Measurements from ENCODE around the gene MDK.

The MDK gene, protein sequence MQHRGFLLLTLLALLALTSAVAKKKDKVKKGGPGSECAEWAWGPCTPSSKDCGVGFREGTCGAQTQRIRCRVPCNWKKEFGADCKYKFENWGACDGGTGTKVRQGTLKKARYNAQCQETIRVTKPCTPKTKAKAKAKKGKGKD

DNA sequence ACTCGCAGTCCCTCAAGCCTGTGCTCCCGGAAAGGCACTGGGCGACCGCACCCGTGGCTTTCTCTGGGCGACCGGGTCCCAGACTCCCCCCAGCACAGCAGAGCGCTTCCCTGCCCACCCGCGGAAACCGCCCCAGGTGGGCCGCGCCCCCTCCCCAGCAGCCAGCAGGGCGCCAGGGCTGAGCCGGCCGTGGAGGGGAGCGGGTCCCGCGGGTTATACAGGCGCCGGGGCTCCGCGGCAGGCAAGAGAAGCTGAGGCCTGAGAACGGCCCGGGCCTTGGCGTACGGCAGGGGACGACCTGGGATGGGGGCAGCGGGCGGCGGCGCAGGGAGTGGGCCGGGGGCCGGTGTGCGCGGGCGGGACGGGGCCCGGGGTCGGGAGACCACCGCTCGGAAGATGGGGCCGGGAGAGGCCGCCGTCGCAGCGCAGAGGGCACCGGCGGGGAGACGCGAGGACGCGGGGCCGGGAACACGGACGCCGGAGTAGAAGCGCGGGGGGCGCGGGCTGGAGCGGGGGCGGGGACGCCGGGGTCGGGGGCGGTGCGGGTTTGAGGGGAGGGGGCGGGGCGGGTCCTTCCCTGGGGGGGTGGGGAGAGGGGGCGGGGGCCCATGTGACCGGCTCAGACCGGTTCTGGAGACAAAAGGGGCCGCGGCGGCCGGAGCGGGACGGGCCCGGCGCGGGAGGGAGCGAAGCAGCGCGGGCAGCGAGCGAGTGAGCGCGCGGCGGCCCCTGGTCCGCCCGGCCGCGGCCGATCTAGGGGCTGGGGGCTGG lies at the start of gene MDK:
Gene MDK, plus strand, starts transcription at position 622 of the 771 bp plus-strand sequence. CDS start 389 bp downstream, outside the sequence.
- in situ Hi-C loops (cut with MboI; ENCODE audit: low sequenced_read_pairs): no loop called here

DNA sequence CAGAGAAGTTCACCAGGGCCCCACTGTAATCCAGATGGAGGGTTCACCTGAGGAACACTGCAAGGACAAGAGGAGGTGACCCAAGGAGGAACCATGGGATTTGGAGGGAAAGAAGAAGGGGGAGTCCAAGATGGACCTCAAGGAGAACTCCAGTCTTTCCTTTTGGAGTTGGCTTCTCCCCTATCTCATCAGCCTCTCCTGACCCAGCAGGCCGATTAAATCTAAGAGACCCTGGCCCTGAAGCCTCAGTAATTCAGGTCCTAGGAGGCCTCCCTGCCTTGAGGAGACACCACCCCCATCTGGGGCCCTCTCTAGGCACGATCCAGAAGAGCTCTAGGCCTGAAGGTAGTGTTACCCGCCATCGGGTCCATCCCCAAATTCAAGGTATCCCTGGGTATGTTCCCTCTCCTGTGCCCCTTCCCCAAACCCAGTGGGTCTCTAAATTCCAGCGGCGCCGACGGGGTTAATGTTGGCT lies 49.3 kb upstream of the MDK start:
- in situ Hi-C loops (cut with MboI; ENCODE audit: low sequenced_read_pairs): no loop called here

DNA sequence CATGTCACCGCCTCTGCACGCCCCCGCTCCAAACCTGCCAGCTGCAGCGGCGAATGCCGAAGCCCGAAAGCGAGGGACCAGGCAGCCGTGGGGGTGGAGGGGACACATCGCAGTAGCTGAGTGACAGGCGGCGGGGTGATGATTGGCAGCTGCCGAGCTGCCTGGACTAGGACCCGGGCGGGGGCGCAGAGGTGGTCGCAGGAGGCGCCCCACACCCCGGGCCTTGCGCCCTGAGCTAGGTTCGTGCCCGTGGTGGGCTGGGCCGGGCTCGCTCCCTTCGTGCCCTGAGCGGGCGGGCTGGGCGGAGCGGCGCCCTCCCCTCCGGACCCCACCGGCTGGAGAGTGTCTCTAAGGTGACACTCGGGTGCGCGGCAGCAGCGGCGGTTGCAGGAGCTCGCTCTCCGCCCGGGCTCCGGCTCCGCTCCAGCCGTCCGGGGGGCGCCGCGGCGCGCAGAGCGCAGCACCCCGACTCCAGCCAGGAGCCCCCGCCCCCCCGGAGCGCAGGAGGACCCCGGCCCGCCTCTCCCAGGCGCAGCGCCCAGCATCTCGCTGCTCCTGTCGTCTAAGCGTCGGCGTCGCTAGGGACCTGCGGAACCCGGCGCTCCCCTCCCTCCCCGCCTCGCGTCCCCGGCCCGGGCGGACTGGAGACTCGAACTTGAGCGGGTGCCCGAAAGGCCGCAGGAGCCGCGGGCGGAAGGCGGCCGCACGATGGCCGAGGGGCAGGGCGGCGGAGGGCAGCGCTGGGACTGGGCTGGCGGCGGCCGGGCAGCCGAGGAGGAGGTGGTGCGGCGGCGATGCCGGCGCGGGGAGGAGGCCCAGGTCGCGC lies 48.7 kb upstream of the MDK start:
- in situ Hi-C loops (cut with MboI; ENCODE audit: low sequenced_read_pairs): no loop called here

DNA sequence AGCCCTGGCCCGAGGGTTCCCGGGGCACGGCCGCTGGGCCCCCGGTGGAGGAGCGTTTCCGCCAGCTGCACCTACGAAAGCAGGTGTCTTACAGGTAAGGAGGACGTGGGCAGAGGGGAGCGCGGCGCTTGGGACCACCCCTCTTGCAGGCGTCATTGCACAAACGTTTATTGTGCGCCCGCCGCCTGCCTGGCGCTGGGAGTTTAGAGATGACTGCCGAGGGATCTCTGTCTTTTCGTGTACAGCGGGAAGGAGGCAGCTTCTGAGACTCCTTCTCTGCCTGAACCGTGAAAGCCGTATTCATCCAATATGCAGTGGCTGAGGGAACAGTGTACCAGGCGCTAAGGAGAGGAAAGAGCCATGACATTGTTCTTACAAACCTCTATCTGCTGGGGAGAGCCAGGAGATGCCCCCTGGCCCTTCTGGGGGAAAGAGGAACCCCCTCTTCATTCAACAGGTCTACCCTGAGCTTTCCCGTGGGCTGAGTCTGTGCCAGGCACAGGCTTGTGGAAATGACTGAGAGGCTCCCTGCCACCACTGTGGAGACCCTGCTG lies 48.0 kb upstream of the MDK start:
- in situ Hi-C loops (cut with MboI; ENCODE audit: low sequenced_read_pairs): no loop called here

DNA sequence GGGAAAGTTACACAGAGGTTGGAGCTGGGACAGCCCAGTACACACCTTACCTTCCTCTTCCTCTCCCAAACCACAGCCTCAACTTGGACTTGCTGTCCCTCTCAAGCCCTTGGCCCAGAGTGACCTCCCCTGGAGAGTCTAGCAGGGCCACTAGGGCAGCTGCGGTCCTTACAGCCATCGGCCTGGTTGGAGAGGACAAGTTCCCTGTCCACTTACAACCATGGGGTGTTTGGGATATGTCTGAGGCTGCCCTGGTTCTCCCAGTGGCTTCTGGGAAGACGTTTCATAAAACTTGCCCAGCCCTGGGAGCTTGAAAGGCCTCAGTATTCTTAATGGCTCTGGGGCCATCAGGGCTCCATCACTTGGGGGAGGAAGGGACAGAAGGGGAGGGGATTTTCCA lies 47.3 kb upstream of the MDK start:
- in situ Hi-C loops (cut with MboI; ENCODE audit: low sequenced_read_pairs): no loop called here

DNA sequence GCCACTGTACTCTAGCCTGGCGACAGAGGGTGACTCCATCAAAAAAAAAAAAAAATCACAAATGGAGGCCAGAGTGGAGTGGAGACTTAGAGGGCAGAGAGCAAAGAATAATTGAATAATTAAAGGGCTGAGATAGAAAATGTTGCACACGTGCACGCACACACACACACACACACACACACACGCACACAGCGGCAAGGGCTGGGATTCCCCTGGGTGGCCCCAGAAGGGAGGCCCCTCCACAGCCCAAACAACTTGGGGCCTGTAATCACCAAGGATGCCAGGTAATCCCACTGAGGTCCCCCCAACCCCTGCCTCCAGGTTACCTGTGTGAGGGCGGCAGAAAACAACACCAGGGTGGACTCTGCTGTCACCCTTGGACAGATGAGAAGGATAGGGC lies 46.2 kb upstream of the MDK start:
- in situ Hi-C loops (cut with MboI; ENCODE audit: low sequenced_read_pairs): no loop called here

DNA sequence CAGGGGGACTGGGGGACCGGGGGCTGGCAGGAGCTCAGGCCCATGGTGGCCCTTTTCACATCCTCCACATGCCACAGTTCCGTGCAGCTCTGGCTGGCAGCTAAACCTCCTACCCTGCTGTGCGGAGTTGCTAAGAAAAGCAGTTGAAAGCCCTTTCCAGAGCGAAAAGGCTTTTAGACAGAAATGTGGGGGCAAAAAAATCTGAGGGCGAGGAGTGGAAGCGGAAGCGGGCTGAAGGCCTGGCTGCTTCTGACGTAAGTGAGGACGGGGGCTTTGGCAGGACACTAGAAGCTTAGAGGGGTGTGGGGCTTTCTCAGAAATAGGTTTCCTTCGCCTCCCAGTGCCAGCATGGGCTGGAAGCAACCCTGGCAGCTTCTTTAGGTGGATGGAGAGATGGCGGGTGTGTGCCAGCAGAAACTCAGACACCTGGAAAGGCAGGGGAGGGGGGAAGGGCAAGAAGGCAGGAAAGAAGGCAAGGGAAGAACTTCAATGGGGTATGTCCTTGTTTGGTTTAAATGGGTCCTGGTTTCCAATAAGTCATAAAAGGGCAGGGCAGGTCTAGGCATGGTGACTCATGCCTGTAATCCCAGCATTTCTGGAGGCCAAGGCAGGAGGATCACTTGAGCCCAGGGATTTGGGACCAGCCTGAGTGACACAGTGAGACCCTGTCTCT lies 45.4 kb upstream of the MDK start:
- in situ Hi-C loops (cut with MboI; ENCODE audit: low sequenced_read_pairs): no loop called here

DNA sequence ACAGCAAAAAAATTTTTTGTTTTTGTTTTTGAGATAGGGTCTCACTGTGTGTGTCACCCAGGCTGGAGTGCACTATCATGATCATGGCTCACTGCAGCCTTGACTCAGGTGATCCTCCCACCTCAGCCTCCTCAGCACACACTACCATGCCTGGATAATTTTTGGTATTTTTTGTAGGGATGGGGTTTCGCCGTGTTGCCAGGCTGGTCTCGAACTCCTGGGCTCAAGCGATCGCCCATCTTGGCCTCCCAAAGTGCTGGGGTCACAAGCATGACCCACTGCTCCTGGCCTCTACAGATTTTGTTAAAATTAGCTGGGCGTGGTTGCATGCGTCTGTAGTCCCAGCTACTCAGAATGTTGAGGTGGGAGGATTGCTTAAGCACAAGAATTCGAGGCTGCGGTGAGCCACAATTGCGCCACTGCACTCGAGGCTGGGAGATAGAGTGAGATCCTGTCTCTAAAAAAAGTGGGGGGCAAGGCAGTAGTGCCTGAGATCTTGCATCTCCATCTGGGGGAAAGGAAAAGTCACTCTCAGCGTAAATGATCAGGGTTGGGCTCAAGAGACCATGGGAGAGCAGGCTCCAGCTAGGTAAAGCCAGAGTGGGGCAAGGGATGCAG lies 44.8 kb upstream of the MDK start:
- in situ Hi-C loops (cut with MboI; ENCODE audit: low sequenced_read_pairs): no loop called here

DNA sequence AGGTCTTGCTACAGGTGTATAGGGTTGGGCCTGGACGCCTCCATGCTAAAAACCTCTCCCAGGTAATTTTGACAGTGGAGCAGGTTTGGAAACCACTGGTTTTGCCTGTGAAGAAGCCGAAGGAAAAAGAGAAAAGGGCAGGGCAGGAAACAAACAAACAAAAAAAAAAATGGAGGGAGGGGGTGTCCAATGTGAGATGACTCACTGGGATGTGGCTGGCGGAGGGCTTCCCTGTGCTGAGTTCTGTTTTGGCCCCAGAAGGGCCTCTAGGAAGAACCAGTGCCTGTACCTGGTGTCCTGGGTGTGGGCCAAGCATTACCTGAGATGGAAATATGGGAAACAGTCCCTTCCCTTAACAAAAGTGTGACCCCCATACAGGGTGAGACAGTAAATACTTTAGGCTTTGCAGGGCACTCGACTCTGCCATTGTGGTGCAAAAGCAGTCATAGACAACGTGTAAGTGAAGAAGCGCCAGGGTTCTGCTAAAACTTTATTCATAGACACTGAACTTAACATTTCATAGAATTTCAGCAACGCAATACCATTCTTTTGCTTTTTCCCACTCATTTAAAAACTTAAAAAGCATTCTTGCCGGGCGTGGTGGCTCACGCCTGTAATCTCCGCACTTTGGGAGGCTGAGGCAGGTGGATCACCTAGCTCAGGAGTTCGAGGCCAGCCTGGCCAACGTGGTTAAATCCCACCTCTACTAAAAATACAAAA lies 43.7 kb upstream of the MDK start:
- in situ Hi-C loops (cut with MboI; ENCODE audit: low sequenced_read_pairs): no loop called here

DNA sequence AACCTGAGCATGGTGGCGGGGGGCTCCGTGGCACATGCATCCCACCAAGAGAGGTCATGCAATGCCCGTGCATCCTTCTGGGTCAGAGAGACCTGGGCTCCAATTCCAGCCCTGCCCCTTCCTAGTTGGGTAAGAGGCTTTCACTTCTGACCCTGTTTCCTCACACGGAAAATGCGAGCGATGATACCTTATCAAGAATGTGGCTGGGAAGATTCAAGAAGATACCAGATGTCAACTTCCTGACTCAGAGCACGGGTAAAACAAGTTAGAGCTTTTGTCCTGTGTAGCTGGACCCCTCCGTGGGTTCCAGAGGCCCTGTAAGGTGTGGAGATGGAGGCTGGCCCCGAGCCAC lies 42.9 kb upstream of the MDK start:
- in situ Hi-C loops (cut with MboI; ENCODE audit: low sequenced_read_pairs): no loop called here

DNA sequence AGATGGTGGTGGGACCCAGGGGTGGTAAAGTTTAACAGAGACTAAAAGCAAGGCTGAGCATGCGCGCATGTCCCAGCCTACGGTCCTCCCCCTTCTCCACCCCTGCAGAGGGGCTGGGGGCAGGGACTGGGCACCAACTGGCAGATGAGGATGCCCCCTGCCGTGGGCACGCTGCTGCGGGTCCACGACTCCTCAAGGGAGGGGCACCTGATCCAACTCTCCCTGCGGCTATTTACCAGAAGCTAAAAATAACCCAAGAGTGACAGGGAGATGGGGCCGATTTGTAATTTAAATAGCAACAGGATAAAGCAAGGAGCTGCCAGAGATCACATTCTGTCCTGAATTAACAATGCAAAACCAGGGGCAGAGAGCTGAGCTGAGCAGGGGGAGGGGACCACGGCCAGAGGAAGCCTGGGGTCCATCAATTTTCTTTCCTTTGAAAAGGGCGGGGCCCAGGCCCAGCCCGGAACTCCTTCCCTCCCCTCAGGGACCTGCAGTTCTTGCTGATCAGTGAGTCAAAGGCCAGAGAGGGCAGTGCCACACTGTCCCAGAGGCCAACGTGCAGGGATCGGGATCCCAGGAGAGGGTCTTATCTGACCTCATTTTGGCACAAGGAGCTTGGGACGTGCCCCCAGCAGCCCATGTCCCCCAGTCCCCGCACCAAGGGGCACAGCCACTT lies 42.3 kb upstream of the MDK start:
- in situ Hi-C loops (cut with MboI; ENCODE audit: low sequenced_read_pairs): no loop called here

DNA sequence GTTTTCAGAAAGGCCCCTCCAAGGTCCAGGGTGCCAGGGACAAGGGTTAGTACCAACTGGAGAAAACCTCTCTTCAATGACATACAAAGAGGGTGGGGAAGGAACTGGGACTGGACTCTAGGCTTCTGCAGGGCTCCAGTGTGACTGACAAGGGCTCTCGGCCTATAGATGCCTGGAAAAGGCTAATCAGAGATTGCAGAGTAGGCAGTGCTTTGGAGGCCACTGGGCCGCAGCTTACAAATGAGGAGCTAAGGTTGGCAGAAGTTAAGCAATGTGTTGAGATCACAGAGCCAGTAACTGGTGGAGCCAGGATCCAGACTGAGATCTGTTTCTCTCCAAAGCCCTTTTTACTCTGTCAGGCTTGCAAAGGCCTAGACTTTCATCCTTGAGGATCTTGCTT lies 41.7 kb upstream of the MDK start:
- in situ Hi-C loops (cut with MboI; ENCODE audit: low sequenced_read_pairs): no loop called here

DNA sequence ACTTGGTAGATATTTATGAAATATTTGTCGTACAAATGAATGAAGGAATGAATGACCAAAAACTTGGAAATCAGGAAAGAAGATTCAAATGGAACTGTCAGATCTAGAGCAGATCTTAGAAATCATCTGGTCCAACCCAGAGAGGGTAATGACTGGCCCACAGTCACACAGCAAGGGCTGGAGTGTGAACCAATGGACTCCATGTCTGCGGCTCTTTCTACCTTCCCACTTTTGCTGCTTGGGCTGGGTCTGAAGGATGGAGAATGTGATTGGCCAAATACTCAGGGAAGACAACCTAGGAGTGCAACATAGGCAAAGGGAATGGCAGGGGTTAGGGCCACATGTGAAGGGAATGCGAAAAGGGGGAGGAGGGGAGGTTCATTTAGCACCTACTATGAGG lies 40.0 kb upstream of the MDK start:
- in situ Hi-C loops (cut with MboI; ENCODE audit: low sequenced_read_pairs): no loop called here

DNA sequence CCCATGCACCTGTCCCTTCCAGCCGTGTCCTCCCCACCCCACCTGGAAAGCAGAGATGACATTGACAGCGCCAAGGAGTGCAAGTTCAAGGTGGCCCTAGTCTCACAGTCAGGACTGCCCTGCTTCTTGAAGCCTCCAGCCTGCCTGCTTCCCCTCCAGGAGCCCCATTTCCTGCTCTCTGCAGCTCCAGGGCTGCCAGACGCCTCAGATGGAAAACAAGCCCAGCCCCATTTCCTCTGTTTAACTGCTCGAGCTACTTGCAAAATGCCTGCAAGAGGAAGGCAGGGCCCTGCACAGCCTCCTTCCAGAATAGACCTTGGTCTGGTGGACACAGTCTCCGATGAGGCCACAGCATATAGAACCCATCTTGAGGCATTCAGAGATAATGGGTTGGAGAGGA lies 39.2 kb upstream of the MDK start:
- in situ Hi-C loops (cut with MboI; ENCODE audit: low sequenced_read_pairs): no loop called here

DNA sequence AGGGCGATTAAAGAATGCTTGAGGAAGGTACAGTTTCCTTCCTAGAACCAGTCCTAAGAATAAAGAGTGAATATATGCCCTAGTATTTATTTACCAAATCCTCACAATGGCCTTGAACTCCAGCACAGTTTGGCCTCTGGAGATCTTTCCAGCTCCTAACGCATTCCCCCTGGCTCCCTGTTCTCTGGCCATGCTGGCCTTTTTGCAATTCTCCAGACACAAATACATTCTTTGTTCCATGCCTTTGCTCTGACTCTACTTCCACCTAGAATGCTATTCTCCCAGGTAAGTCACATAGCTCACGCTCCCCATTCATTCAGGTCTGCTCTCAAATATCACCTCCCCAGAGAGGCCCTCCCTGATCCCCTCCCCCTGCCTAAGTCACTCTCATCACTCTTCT lies 37.9 kb upstream of the MDK start:
- in situ Hi-C loops (cut with MboI; ENCODE audit: low sequenced_read_pairs): no loop called here

DNA sequence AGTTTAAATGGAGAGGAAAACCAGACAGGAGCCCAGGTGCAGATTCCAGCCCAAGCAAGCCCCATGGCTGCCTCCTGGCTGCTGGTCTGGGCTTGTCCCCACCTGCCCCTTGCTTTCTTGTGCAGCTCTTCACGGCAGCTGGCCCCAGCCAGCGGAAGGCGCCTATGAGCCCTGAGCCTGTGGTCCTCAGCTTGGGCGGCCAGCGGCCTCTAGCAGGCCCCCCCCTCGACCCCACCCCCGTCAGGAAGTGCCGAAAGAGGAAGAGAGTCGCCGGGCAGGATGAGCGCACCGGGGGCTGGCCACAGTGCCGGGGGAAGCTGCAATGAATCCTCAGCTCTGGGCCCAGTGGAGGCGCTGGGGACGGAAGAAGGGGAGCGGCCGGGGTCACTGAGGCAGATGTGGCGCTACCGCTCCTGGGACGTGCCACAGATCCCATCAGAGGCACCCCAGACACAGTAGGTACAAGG lies 36.3 kb upstream of the MDK start:
- in situ Hi-C loops (cut with MboI; ENCODE audit: low sequenced_read_pairs): no loop called here

DNA sequence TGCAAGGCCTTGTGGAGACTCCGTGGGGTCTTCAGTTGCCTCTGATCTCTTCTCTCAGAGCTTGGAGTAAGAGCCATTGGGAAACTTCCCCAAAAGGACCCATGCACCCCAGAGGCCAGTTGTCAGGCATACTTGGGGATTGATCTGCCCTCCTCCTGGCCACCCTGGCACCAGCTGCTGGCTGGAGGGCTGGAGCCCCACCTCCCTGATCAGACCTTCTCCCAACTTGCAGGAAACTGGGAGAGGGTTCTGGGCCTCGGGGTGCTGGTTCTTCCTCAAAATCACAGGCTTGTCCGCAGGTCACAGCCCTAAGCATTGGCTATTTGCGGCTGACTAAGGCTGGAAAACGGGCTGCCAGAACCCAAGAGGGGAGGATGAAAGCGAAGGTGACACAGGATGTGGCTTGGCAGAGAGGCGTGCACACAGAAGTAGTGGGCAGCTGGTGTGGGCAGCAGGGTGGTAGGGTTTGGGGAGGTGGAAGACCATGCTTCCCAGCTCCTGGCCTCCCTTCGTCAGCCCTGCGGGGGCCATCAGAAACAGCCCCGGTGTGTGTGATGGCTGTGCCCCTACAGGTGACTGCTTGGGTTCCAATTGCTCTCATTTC lies 35.5 kb upstream of the MDK start:
- in situ Hi-C loops (cut with MboI; ENCODE audit: low sequenced_read_pairs): no loop called here

DNA sequence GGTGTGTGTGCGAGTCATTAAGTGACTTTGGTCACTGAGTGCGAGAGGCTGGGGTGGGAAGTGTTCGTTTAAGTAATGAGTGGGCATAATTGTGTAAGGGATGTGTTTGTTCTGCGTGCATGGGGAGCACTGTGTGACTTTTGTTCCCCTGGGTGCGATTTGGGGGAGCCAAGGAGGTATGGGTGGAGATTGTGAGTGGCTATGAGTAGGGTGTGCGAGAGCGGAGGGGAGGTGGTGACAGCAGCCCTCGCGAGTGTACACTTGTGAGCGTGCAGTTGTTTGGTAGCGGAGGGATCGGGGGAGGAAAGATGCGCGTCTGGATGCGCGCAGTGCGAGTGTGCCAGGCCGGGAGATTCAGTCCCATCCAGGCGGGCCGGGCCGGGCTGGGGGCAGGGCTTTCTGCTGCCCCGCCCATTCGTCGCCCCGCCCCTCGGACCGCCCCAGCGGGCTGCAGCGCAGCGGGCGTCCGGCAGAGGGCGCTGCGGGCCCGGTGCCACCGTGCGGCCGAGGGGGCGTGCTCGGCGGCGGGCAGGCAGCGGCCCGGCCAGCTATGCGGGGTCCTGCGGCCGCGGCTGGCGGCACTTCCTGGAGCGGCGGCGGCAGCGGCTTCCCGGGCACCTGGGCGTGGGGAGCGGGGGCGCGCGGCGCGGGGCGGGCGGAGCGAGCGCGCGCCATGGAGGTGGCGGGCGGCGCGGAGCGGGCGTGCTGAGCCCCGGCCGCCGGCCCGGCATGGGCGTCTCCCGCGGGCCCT lies 34.4 kb upstream of the MDK start, which contains the start of gene DGKZ:
Gene DGKZ, plus strand, starts transcription at position 578 of the 751 bp plus-strand sequence. CDS start 197 bp downstream, outside the sequence.
- in situ Hi-C loops (cut with MboI; ENCODE audit: low sequenced_read_pairs): no loop called here

Data from HL-60/S4 treated with phorbol 12-myristate 13-acetate at 8.2 ng/mL for 4 days and 3 days (cell line).